ENCODE measurements around the gene PELO.

- TF ChIP-seq CTCF (IDR thresholded peaks at IDR 0.05) (no peak), EZH2 (IDR thresholded peaks at IDR 0.05; ENCODE audit: borderline replicate concordance, insufficient read depth, low read depth, low read length, poor library complexity, severe bottlenecking) (no peak)
Observed at GRCh38 chr5:52796031-52796430, 8.3 kb downstream of the PELO start.
